Fibroblast of lung (primary cell): Measurements from ENCODE around the gene KDELR1. TPM values are rescaled to one million over a fixed set of nuclear protein-coding genes. Genes with fewer than 3 reads are reported as not detected.

Experiments
- DNase-seq, 2 donors: peaks; one replicate each; pipeline versions ENCODE4 v3.0.0 to v3.0.0-alpha.2; 2010; ENCODE audit warnings: low read depth in 2 of 2
- H2AFZ ChIP-seq: 2 replicates; pipeline ENCODE4 v1.5.1; 2012; ENCODE audit warnings: low read length, control low read depth, inconsistent platforms
- H3K27ac ChIP-seq: 2 replicates; pipeline ENCODE4 v1.5.1; 2011; ENCODE audit warnings: low read length, control low read depth; ENCODE audit not compliant: insufficient read depth
- H3K27me3 ChIP-seq: 2 replicates; pipeline ENCODE4 v1.5.1; 2011; ENCODE audit warnings: mild to moderate bottlenecking, low read length; ENCODE audit not compliant: control insufficient read depth, insufficient read depth
- H3K36me3 ChIP-seq: 2 replicates; pipeline ENCODE4 v1.5.1; 2011; ENCODE audit warnings: low read length; ENCODE audit not compliant: control insufficient read depth, insufficient read depth
- H3K4me1 ChIP-seq: 2 replicates; pipeline ENCODE4 v1.5.1; 2011; ENCODE audit warnings: low read length; ENCODE audit not compliant: control insufficient read depth, insufficient read depth; ENCODE audit errors: extremely low read depth
- H3K4me2 ChIP-seq: 2 replicates; pipeline ENCODE4 v1.5.1; 2011; ENCODE audit warnings: low read length, control low read depth; ENCODE audit not compliant: insufficient read depth; ENCODE audit errors: extremely low read depth
- H3K4me3 ChIP-seq, 4 experiments: fragments of 200-600 bp in 1 of 4; sonication (generic) in 1 of 4; replicated peaks in 1 of 4; 2 replicates each; pipeline ENCODE4 v1.5.1; 2011 to 2016; ENCODE audit warnings: low read length in 4 of 4, low read depth in 3 of 4, mild to moderate bottlenecking in 3 of 4, control low read depth in 2 of 4, inconsistent platforms in 1 of 4, mixed read lengths in 1 of 4; ENCODE audit not compliant: insufficient read depth in 1 of 4; ENCODE audit errors: control extremely low read depth in 1 of 4
- H3K79me2 ChIP-seq: 2 replicates; pipeline ENCODE4 v1.5.1; 2012; ENCODE audit warnings: mild to moderate bottlenecking, low read length, inconsistent platforms; ENCODE audit not compliant: control insufficient read depth, insufficient read depth
- H3K9ac ChIP-seq: 2 replicates; pipeline ENCODE4 v1.5.1; 2011; ENCODE audit warnings: mild to moderate bottlenecking, low read length, control low read depth; ENCODE audit not compliant: insufficient read depth
- H3K9me3 ChIP-seq: 2 replicates; pipeline ENCODE4 v1.5.1; 2012; ENCODE audit warnings: low read depth, low read length; ENCODE audit not compliant: control insufficient read depth, insufficient read depth
- H4K20me1 ChIP-seq: 2 replicates; pipeline ENCODE4 v1.5.1; 2011; ENCODE audit warnings: low read length; ENCODE audit not compliant: control insufficient read depth, insufficient read depth; ENCODE audit errors: extremely low read depth
- EZH2 ChIP-seq: IDR thresholded peaks from 2 replicates; pipeline ENCODE4 v1.5.1; 2012; ENCODE audit warnings: low read length, control low read depth, mild to moderate bottlenecking; ENCODE audit errors: missing control alignments
- polyA minus RNA-seq: library from RNA; depleted of rRNA, polyadenylated mRNA; stranded (reverse); fragments of >200 nt; gene quantifications from 2 replicates; pipeline ENCODE4 v1.2.3, GENCODE V29; 2011; ENCODE audit warnings: low replicate concordance
- polyA plus RNA-seq, 2 donors: library from polyadenylated mRNA; depleted of rRNA in 1 of 2; stranded (reverse) in 1 of 2; unstranded in 1 of 2; fragments of >200 nt; gene quantifications; 2 replicates each; pipeline ENCODE4 v1.2.1, GENCODE V29; 2011 to 2012; ENCODE audit warnings: missing spikeins in 1 of 2
- total RNA-seq: library from RNA; depleted of rRNA; stranded (reverse); fragments of >200 nt; gene quantifications from 2 replicates; pipeline ENCODE4 v1.2.1, GENCODE V29; 2014
- TF ChIP-seq, protein P1 (sequence below), 2 donors: IDR thresholded peaks in 1 of 2; conservative IDR thresholded peaks in 1 of 2; 1 replicate in 1 of 2; 2 replicates in 1 of 2; pipeline ENCODE4 v1.5.1; 2011 to 2012; ENCODE audit warnings: low read length in 2 of 2, control low read depth in 1 of 2, inconsistent platforms in 1 of 2, low read depth in 1 of 2, mild to moderate bottlenecking in 1 of 2

Gene KDELR1
- 42.4 and 59.0 TPM in 2 replicates for total RNA-seq
- polyA plus RNA-seq, result 145 TPM in 2 replicates
- polyA plus RNA-seq (2012), result 220 and 240 TPM in 2 replicates
- polyA minus RNA-seq, result 405 and 524 TPM in 2 replicates

DNA sequence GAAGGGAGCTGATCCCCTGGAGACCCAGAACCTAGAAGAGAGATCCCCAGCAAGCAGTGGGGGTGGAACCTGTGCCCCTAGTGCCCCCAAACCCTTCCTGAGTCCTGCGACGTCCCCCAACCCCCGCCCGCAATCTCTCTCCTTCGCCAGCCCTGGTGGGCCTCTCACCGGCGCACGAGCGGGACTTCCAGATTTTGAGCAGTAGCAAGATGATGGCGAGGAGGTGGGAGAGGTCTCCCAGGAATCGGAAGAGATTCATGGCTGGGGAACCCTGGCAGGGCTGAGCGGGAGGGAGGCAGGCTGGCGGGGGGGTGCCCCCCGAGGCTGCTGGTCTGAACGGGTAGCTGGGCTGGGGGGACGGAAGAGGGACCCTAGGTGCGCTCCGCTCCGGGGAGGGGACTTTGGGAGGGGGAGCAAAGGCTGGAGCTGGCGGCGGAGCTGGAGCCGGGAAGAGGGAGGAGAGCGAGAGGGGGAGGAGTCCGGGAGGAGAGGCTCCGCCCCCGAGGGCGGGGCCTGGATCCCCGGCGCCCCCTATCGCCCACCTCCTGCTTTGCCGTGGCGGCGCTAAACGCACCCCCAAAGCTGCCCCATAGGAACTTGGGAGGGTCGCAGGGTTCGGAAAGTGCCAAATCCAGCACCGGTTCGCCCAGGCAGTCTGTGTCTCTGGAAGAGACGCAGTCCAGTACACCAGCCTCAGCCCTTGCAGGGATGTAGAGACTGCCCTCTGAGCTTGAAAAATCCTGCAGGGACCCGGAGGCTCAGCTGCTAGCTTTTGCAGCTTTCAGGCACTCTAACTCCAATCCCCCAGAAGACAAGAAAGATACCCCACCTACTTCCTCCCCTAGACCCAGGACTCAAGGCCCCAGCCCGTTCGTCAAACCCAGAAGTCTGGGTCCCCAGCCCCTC, at the start of gene KDELR1:
KDELR1 (minus strand) TSS at position 452 of the 906 bp plus-strand sequence; CDS start at position 259, 193 bp downstream.
- H3K27ac ChIP-seq, result peak within 1 kb of the TSS; percentile 97
- H3K4me2 ChIP-seq, result peak within 1 kb of the TSS; percentile 76
- H3K27me3 ChIP-seq, result peaks cover 19% of the 10 kb centered on the region
- no peaks in the 10 kb centered on the region for H4K20me1 ChIP-seq
- H3K79me2 ChIP-seq, result peaks cover 22% of the 10 kb centered on the region
- peak within 1 kb of the TSS; percentile 98 for H3K9ac ChIP-seq
- no peaks in the 10 kb centered on the region for H3K4me1 ChIP-seq
- no peaks in the 10 kb centered on the region for H3K9me3 ChIP-seq
- H2AFZ ChIP-seq, result peak within 1 kb of the TSS; percentile 85
- TF ChIP-seq EZH2, result no peak
- TF ChIP-seq, protein P1, sequence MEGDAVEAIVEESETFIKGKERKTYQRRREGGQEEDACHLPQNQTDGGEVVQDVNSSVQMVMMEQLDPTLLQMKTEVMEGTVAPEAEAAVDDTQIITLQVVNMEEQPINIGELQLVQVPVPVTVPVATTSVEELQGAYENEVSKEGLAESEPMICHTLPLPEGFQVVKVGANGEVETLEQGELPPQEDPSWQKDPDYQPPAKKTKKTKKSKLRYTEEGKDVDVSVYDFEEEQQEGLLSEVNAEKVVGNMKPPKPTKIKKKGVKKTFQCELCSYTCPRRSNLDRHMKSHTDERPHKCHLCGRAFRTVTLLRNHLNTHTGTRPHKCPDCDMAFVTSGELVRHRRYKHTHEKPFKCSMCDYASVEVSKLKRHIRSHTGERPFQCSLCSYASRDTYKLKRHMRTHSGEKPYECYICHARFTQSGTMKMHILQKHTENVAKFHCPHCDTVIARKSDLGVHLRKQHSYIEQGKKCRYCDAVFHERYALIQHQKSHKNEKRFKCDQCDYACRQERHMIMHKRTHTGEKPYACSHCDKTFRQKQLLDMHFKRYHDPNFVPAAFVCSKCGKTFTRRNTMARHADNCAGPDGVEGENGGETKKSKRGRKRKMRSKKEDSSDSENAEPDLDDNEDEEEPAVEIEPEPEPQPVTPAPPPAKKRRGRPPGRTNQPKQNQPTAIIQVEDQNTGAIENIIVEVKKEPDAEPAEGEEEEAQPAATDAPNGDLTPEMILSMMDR (conservative IDR thresholded peaks at IDR 0.05 in 1 of 2, IDR thresholded peaks at IDR 0.05 in 1 of 2; ENCODE audit: low read depth in 1 of 2, low read length in 2 of 2), result peak; percentile 83 to 90
- DNase-seq, result peak; percentile 56 to 73
- peaks cover 9% of the 10 kb centered on the region for H3K36me3 ChIP-seq
- H3K4me3 ChIP-seq, result peak within 1 kb of the TSS; percentile 91 to 96 (median 95)

DNA sequence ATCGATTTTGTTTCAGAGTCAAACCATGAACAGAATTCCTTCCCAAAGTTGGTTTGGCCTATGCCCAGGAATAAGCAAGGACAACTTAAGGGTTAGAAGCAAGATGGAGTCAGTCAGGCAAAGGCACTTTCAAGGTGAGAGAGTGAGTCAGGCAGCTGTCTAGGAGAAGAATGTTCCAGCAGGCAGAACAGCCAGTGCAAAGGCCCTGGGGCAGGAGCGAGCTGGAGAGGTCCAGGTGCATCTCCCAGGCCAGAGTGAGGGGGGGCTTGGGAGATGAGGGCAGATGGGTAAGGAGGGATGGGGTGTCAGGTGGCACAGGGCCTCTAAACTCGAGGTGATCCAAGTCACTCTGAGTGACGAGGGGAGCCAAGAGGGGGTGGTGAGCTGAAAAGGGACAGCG, 45.2 kb upstream of the KDELR1 start:
- H3K79me2 ChIP-seq, result no peaks in the 10 kb centered on the region
- H3K36me3 ChIP-seq, result no peaks in the 10 kb centered on the region
- no peak overlapping the region for H3K9ac ChIP-seq
- no peak overlapping the region for H2AFZ ChIP-seq
- no peak overlapping the region for H3K4me2 ChIP-seq
- H4K20me1 ChIP-seq, result no peaks in the 10 kb centered on the region
- H3K27me3 ChIP-seq, result peaks cover 3% of the 10 kb centered on the region
- H3K4me1 ChIP-seq, result no peaks in the 10 kb centered on the region
- H3K9me3 ChIP-seq, result no peaks in the 10 kb centered on the region
- no peak for DNase-seq
- H3K4me3 ChIP-seq, result no peak overlapping the region
- no peak overlapping the region for H3K27ac ChIP-seq
- TF ChIP-seq, protein P1 (conservative IDR thresholded peaks at IDR 0.05 in 1 of 2, IDR thresholded peaks at IDR 0.05 in 1 of 2; ENCODE audit: low read depth in 1 of 2, low read length in 2 of 2), result no peak
- no peak for TF ChIP-seq EZH2

DNA sequence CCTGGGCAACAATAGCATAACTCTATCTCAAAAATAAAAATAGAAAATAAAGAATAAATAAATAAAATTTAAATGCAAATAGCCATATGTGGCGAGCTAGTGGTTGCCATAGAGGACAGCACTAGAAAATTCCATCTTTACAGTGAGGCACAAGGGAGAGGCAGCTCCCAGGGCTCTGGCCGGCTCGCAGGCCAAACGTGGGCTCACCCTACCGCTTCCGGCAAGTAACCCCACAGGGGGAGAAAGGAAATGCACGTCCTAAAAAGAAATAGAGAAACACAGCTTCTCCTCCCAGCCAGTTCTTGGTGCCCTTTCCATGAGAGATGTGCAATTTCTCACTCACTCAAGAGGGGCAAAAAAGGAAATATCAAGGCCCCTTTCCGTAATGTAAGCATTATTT, 42.0 kb upstream of the KDELR1 start:
- H3K36me3 ChIP-seq, result no peaks in the 10 kb centered on the region
- H3K27me3 ChIP-seq, result no peaks in the 10 kb centered on the region
- no peaks in the 10 kb centered on the region for H3K9me3 ChIP-seq
- H3K9ac ChIP-seq, result no peak overlapping the region
- TF ChIP-seq, protein P1 (conservative IDR thresholded peaks at IDR 0.05 in 1 of 2, IDR thresholded peaks at IDR 0.05 in 1 of 2; ENCODE audit: low read depth in 1 of 2, low read length in 2 of 2), result no peak
- no peak for TF ChIP-seq EZH2
- no peak overlapping the region for H3K4me2 ChIP-seq
- no peaks in the 10 kb centered on the region for H3K79me2 ChIP-seq
- no peak overlapping the region for H2AFZ ChIP-seq
- H3K4me1 ChIP-seq, result no peaks in the 10 kb centered on the region
- no peak for DNase-seq
- H3K27ac ChIP-seq, result no peak overlapping the region
- no peaks in the 10 kb centered on the region for H4K20me1 ChIP-seq
- H3K4me3 ChIP-seq, result no peak overlapping the region
